ENCODE data around the gene TMEM179. TPM values are rescaled to one million over a fixed set of nuclear protein-coding genes. Genes with fewer than 3 reads are reported as not detected.

TMEM179 gene
- total RNA-seq, 3 donors from 2014 or later = 0.64 to 8.4 (median 0.82) TPM

DNA sequence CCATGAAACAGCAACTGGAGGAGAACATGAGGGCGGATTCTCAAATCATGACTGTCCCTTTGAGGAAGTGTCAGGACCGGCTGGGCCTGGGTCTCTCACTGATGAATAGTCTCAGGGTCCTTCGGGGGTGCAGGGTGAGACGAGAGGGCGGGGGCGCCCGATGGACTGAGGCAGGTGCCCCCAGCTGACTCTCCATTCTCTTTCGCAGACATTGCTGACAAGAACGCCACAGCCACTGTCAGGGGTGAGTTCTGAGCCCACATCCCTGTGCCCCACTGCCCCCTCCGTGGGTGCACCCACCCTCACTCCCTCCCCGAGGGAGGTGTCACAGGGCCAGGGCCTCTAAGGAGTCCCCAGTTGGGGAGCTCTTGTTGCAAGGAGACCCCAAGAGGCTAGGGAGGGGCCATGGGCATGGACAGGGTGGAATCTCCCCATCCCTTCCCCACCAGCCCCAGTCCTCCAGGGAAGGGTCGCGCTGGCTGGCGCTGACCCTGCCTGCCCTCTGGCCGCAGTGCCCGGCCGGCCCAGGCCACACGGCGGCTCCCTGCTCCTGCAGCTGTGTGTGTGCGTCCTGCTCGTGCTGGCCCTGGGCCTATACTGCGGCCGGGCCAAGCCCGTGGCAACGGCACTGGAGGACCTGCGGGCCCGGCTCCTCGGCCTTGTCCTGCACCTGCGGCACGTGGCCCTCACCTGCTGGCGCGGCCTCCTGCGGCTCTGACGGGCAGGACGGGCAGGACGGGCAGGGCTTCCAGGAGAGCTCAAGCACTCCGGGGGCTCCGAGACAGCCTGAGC is 16.3 kb downstream of the TMEM179 start:
- Histone ChIP-seq H3K4me1 (ENCODE audit: low read depth) (no peaks in the 10 kb centered on the region), H3K4me3 (no peak overlapping the region), H3K36me3 (ENCODE audit: low read depth) (no peaks in the 10 kb centered on the region), H3K9me3 (no peaks in the 10 kb centered on the region)
- TF ChIP-seq, protein P1, sequence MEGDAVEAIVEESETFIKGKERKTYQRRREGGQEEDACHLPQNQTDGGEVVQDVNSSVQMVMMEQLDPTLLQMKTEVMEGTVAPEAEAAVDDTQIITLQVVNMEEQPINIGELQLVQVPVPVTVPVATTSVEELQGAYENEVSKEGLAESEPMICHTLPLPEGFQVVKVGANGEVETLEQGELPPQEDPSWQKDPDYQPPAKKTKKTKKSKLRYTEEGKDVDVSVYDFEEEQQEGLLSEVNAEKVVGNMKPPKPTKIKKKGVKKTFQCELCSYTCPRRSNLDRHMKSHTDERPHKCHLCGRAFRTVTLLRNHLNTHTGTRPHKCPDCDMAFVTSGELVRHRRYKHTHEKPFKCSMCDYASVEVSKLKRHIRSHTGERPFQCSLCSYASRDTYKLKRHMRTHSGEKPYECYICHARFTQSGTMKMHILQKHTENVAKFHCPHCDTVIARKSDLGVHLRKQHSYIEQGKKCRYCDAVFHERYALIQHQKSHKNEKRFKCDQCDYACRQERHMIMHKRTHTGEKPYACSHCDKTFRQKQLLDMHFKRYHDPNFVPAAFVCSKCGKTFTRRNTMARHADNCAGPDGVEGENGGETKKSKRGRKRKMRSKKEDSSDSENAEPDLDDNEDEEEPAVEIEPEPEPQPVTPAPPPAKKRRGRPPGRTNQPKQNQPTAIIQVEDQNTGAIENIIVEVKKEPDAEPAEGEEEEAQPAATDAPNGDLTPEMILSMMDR (IDR thresholded peaks at IDR 0.05) = no peak
- intact Hi-C loops (cut with DNase I, micrococcal nuclease) = no loop called here
- DNase-seq (no peak), ATAC-seq (no peak)

DNA sequence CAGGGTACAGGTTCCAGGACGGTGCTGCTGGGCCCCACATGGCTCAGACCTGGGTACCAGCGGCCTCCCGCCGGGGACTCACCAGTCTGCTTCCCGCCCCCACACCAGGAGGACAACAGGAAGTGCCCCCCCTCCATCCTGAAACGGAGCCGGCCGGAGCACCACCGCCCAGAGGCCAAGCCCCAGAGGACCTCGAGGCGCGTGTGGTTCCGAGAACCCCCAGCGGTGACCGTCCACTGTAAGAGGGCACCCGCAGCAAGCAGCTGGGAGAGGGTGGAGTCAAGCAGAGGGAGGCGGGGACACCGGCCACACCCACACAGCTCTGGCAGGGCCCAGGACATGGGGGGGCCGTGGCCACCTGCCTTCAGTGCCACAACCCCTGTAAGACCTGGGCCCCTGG is 16.9 kb downstream of the TMEM179 start:
- no peak for DNase-seq
- ATAC-seq = peak; percentile 13
- intact Hi-C loops (cut with DNase I, micrococcal nuclease) = no loop called here
- no peak overlapping the region for H3K4me3 ChIP-seq
- H3K36me3 ChIP-seq (ENCODE audit: low read depth) = no peaks in the 10 kb centered on the region
- H3K9me3 ChIP-seq = no peaks in the 10 kb centered on the region
- no peaks in the 10 kb centered on the region for H3K4me1 ChIP-seq (ENCODE audit: low read depth)
- TF ChIP-seq, protein P1 (IDR thresholded peaks at IDR 0.05) = no peak

DNA sequence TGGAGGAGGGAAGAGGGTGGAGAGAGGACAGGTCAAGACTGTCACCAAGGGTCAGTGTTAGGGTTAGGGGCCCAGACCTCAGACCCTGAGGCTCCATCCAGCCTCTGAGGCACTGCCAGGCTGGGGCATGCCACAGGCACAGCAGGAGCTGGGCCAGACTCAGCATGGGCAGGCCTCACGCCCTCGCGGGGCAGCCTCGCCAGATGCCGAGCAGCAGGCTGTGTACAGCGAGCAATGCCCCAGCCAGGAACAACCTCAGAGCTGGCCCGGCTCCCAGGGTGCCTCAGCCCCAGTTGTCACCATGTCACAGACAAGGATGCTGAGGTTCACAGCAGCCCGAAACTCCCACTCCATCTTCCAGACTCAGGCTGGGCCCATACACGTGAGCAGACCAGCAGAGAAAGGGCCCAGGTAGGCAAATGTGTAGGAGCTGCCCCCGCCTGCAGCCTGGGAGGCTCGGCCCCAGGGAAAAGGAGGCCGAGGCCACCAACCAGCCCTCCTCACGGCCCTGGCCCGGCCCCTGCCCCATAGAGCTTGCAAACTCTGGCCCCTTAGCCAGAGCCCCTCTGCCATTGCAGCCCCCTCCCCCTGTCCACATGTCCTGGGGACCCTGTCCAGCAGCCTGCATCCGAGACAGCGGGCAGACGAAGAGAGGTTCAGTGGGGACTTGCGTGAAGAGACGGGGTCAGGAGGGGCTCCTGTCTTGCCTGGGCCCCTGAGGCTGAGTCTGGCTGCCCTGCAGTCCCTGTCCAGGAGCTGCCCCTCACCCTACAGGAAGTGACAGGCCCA is 17.5 kb downstream of the TMEM179 start:
- no peak for DNase-seq

DNA sequence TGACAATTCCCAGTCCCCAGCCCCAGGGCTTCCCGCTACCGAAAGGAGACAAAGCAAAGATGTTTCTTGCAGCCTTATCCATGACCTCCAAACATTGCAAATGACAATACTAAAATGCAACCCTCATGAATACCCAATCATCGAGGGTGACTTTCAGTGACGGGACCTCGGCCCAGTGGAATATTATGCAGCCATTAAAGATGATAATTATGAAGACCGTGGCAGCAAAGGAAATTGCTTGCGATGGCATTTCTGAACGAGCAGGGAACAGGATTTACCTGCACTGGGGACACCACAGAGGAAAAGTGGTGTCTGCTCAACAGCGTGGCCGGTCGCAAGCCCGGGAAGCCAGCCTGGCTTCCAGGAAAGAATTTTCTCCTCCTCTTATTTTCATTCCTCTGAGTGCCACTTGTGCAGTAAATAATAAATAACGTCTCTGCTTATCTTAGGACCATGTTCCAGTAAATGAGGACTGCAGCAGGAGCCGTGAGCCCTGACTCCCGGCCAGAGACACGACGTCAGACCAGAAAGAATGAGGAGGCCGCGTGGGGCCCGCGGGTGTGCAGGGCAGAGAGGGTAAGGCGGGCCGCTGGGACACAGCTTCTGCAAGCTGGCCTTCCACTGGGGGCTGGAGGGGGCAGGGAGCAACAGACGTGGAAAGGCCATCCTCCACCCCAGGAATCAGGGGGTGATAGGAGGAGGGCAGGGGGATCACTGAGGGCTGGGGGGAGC is 18.4 kb downstream of the TMEM179 start:
- Histone ChIP-seq H3K36me3 (ENCODE audit: low read depth) (no peaks in the 10 kb centered on the region), H3K4me1 (ENCODE audit: low read depth) (no peaks in the 10 kb centered on the region), H3K4me3 (no peak overlapping the region), H3K9me3 (no peaks in the 10 kb centered on the region)
- intact Hi-C loops (cut with DNase I, micrococcal nuclease) = no loop called here
- TF ChIP-seq, protein P1 (IDR thresholded peaks at IDR 0.05) = no peak
- DNase-seq (no peak), ATAC-seq (no peak)

More for the DNA sequence above, 17.5 kb downstream of the TMEM179 start:
- H3K4me1 ChIP-seq (ENCODE audit: low read depth) = no peaks in the 10 kb centered on the region
- intact Hi-C loops (cut with DNase I, micrococcal nuclease) = no loop called here
- H3K36me3 ChIP-seq (ENCODE audit: low read depth) = no peaks in the 10 kb centered on the region
- no peak overlapping the region for H3K4me3 ChIP-seq
- H3K9me3 ChIP-seq = no peaks in the 10 kb centered on the region
- ATAC-seq = peak; percentile 13
- TF ChIP-seq, protein P1 (IDR thresholded peaks at IDR 0.05) = no peak

DNA sequence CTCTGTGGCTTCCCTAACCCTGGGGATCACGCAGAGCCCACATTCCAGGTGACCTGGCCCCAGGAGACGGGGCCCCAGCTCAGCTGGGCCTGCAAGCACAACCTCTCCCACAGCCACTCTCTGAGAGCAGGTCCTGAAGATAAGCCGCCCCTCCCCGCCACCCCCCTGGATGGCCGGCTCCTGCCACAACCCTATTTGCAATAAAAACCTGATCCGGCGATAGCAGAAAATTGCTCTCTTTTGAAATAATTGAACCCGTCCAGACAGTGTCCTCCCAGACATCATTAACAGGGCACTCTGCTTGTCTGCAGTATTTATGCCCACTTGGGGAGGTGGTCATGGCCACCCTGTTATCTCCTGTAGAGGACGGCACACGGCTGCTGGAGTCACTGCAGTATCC is 20.0 kb downstream of the TMEM179 start:
- Histone ChIP-seq H3K4me3 (no peak overlapping the region), H3K9me3 (no peaks in the 10 kb centered on the region), H3K36me3 (ENCODE audit: low read depth) (no peaks in the 10 kb centered on the region), H3K4me1 (ENCODE audit: low read depth) (peaks cover 4% of the 10 kb centered on the region)
- DNase-seq = no peak
- TF ChIP-seq, protein P1 (IDR thresholded peaks at IDR 0.05) = no peak
- no peak for ATAC-seq
- intact Hi-C loops (cut with DNase I, micrococcal nuclease) = no loop called here

Data from mucosa of descending colon (tissue), 3 donors.